Measurements from ENCODE around the gene METAP1D. TPM values are rescaled to one million over a fixed set of nuclear protein-coding genes. Genes with fewer than 3 reads are reported as not detected.

The METAP1D gene
- total RNA-seq, 1 donor from 2014 or later = 8.2 TPM

DNA sequence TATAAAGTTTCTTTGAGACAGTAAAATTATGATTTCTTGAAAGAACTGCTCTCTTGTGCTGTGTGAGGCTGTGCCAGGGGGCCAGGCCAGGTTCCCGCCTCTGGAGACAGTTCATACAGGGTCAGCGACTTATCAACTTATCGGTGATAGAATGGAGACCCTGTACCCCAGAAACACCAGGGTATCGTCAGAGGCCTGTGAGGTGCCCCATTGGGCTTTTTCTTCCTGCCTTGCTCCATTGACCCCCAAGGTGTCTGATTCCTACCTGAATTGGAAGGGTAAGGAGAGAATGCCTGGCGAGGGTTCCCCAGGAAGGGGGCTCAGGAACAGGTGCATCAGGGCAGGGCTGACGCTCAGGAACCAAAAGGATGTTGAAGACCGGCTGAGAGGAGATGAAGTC is 89.9 kb downstream of the METAP1D start:
- Histone ChIP-seq H3K27me3 (peaks cover 100% of the 10 kb centered on the region), H3F3A (ENCODE audit: low read depth) (peaks cover 67% of the 10 kb centered on the region), H3K36me3 (no peaks in the 10 kb centered on the region), H3K9ac (no peak overlapping the region), H4K20me1 (ENCODE audit: low read depth) (peaks cover 95% of the 10 kb centered on the region), H3K4me2 (no peak overlapping the region), H3K79me2 (ENCODE audit: low read depth) (no peaks in the 10 kb centered on the region), H3K27ac (no peak overlapping the region), H3K4me1 (peaks cover 33% of the 10 kb centered on the region), H3K4me3 (no peak overlapping the region), H2AFZ (replicated peaks) (no peak overlapping the region), H3K9me3 (ENCODE audit: low read depth) (no peaks in the 10 kb centered on the region)
- no peak overlapping the region for H3K27ac Mint-ChIP-seq
- H3K9me3 Mint-ChIP-seq = peaks cover 2% of the 10 kb centered on the region
- DNase-seq (ENCODE audit: low spot score) = peak; percentile 5
- peaks cover 95% of the 10 kb centered on the region for H3K27me3 Mint-ChIP-seq (ENCODE audit: insufficient read depth, low read depth)
- H3K4me1 Mint-ChIP-seq = peaks cover 41% of the 10 kb centered on the region
- no peaks in the 10 kb centered on the region for H3K36me3 Mint-ChIP-seq
- TF ChIP-seq EZH2phosphoT487 (IDR thresholded peaks at IDR 0.05) (no peak), EZH2 (IDR thresholded peaks at IDR 0.05) (no peak)
- TF ChIP-seq, protein P1, sequence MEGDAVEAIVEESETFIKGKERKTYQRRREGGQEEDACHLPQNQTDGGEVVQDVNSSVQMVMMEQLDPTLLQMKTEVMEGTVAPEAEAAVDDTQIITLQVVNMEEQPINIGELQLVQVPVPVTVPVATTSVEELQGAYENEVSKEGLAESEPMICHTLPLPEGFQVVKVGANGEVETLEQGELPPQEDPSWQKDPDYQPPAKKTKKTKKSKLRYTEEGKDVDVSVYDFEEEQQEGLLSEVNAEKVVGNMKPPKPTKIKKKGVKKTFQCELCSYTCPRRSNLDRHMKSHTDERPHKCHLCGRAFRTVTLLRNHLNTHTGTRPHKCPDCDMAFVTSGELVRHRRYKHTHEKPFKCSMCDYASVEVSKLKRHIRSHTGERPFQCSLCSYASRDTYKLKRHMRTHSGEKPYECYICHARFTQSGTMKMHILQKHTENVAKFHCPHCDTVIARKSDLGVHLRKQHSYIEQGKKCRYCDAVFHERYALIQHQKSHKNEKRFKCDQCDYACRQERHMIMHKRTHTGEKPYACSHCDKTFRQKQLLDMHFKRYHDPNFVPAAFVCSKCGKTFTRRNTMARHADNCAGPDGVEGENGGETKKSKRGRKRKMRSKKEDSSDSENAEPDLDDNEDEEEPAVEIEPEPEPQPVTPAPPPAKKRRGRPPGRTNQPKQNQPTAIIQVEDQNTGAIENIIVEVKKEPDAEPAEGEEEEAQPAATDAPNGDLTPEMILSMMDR (IDR thresholded peaks at IDR 0.05) = no peak
- no peak overlapping the region for H3K4me3 Mint-ChIP-seq

DNA sequence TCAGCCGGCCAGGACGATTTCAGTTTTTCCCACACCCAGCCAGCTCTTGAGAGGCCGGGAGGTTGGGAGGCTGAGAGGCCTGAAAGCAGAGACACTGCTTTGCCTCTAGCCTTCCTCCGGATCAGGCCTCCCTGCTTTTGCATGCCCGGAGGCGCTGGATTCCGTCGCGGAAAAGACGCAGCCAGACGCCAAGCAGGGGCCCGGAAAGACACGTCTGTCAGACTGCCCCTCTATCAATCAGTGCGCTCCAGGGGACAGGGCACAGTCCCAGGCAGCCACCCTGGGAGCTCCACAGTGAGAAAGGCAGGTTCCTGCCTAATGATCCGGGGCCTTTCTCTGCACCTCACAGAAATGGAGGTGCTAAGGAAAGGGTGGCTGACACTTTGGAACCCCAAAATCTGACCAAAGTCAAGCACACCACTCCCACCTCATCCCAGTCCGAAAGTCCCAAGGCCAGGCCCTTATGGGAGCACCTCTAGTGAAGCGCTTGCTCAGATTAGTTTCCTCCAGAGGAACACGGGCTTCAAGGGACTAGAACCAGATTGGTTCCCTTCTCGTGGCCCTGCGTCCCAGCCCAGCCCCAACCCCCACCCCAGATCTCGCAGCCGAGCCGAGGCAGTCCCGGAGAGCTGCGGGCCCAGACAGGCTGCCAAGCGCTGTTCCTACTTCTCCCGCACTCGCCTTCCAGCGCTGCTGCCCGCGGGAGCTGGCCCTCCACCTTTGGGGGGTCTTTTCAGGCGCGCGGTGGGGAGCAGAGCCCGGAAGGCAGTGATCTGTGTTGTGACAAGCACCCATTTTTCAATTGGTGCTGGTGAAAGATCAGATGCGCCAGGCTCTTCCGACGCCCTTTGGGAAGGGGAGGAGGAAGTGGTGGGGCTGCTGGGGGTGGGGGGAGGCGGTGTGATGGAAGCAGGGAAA is 90.5 kb downstream of the METAP1D start:
- H3K4me1 ChIP-seq = peaks cover 39% of the 10 kb centered on the region
- peak; percentile 84 for TF ChIP-seq EZH2phosphoT487 (IDR thresholded peaks at IDR 0.05)
- TF ChIP-seq, protein P1 (IDR thresholded peaks at IDR 0.05) = no peak
- peak; percentile 89 for TF ChIP-seq EZH2 (IDR thresholded peaks at IDR 0.05)
- H4K20me1 ChIP-seq (ENCODE audit: low read depth) = peaks cover 98% of the 10 kb centered on the region
- H3K9ac ChIP-seq = no peak overlapping the region
- no peak overlapping the region for H3K4me3 Mint-ChIP-seq
- H3K4me3 ChIP-seq = no peak overlapping the region
- no peak overlapping the region for H3K4me2 ChIP-seq
- no peaks in the 10 kb centered on the region for H3K9me3 ChIP-seq (ENCODE audit: low read depth)
- no peak overlapping the region for H3K27ac ChIP-seq
- peaks cover 94% of the 10 kb centered on the region for H3K27me3 Mint-ChIP-seq (ENCODE audit: insufficient read depth, low read depth)
- no peaks in the 10 kb centered on the region for H3K36me3 ChIP-seq
- H3K9me3 Mint-ChIP-seq = peaks cover 2% of the 10 kb centered on the region
- peak; percentile 60 for DNase-seq (ENCODE audit: low spot score)
- H3K4me1 Mint-ChIP-seq = peaks cover 42% of the 10 kb centered on the region
- H3K27ac Mint-ChIP-seq = no peak overlapping the region
- no peaks in the 10 kb centered on the region for H3K79me2 ChIP-seq (ENCODE audit: low read depth)
- H3K36me3 Mint-ChIP-seq = no peaks in the 10 kb centered on the region
- H3F3A ChIP-seq (ENCODE audit: low read depth) = peaks cover 69% of the 10 kb centered on the region
- H2AFZ ChIP-seq (replicated peaks) = no peak overlapping the region
- H3K27me3 ChIP-seq = peaks cover 100% of the 10 kb centered on the region

DNA sequence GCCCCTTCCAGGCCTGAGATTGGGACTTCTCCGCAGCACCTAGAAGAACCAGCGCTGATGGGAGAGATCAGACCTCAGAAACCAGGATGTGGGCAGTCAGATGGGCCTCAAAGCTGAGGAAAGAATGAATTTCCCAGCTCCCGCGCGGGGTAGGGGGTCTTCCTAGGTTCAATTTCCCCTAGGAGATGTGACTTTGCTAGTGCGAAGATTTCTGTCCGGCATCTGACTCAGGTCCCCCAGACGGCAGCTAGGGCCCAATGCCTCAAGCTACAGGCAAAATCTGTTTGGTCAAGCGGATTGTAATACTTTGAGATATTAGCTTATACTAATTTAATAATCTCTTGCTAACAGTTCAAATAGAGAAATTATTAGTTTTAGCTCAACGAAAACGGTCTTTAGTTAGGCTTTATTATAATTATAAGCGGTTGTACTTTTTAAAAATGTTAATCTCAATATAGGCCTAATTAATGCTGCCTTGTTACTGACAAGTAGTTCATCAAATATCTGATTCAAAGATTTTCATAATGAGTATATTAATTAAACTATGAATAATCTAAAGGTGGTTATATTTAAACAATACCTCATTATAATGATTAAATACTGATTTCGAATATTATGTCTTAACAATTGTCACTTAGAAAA is 91.4 kb downstream of the METAP1D start:
- peaks cover 69% of the 10 kb centered on the region for H3F3A ChIP-seq (ENCODE audit: low read depth)
- peaks cover 96% of the 10 kb centered on the region for H4K20me1 ChIP-seq (ENCODE audit: low read depth)
- peak; percentile 46 for TF ChIP-seq EZH2 (IDR thresholded peaks at IDR 0.05)
- TF ChIP-seq, protein P1 (IDR thresholded peaks at IDR 0.05) = no peak
- TF ChIP-seq EZH2phosphoT487 (IDR thresholded peaks at IDR 0.05) = peak; percentile 2
- peaks cover 2% of the 10 kb centered on the region for H3K9me3 Mint-ChIP-seq
- no peaks in the 10 kb centered on the region for H3K79me2 ChIP-seq (ENCODE audit: low read depth)
- H3K36me3 Mint-ChIP-seq = no peaks in the 10 kb centered on the region
- H3K4me2 ChIP-seq = no peak overlapping the region
- H3K36me3 ChIP-seq = no peaks in the 10 kb centered on the region
- H3K4me1 ChIP-seq = peaks cover 34% of the 10 kb centered on the region
- H3K9ac ChIP-seq = no peak overlapping the region
- no peak overlapping the region for H3K27ac ChIP-seq
- no peak overlapping the region for H3K4me3 ChIP-seq
- no peak overlapping the region for H3K4me3 Mint-ChIP-seq
- DNase-seq (ENCODE audit: low spot score) = peak; percentile 48
- no peak overlapping the region for H2AFZ ChIP-seq (replicated peaks)
- H3K27me3 ChIP-seq = peaks cover 100% of the 10 kb centered on the region
- H3K27ac Mint-ChIP-seq = no peak overlapping the region
- no peaks in the 10 kb centered on the region for H3K9me3 ChIP-seq (ENCODE audit: low read depth)
- peaks cover 95% of the 10 kb centered on the region for H3K27me3 Mint-ChIP-seq (ENCODE audit: insufficient read depth, low read depth)
- H3K4me1 Mint-ChIP-seq = peaks cover 44% of the 10 kb centered on the region

Measured in neural progenitor cell (in vitro differentiated cells).